SK-N-SH treated with all-trans-retinoic acid at 6 μM for 48 hours (cell line): ENCODE results near the gene RPA3.

Source experiments
- ATAC-seq: fragments of 200-7000 bp; cut with Tn5 transposase; 3 replicates; pipeline ENCODE4 v1.9.1; 2020; ENCODE audit warnings: mild to moderate bottlenecking, moderate library complexity
- ARNTL ChIP-seq: fragments of 450-650 bp; formaldehyde crosslinking; IDR thresholded peaks from 2 replicates; pipeline ENCODE4 v1.5.0; 2020; ENCODE audit warnings: low read depth, mild to moderate bottlenecking, moderate library complexity, borderline replicate concordance
- BACH2 ChIP-seq: fragments of 250-450 bp; sonication (Bioruptor Pico); IDR thresholded peaks from 2 replicates; pipeline ENCODE4 v1.9.0; 2021; ENCODE audit warnings: mild to moderate bottlenecking, borderline replicate concordance
- CREB5 ChIP-seq: fragments of 250-450 bp; sonication (Bioruptor Pico); IDR thresholded peaks from 2 replicates; pipeline ENCODE4 v1.5.1; 2020; ENCODE audit warnings: low read depth, mild to moderate bottlenecking, moderate library complexity
- CSDC2 ChIP-seq: fragments of 250-450 bp; sonication (Bioruptor Pico); IDR thresholded peaks from 2 replicates; pipeline ENCODE4 v1.5.0; 2020; ENCODE audit warnings: mild to moderate bottlenecking, moderate library complexity
- CSRNP3 ChIP-seq: fragments of 250-450 bp; sonication (Bioruptor Pico); IDR thresholded peaks from 2 replicates; pipeline ENCODE4 v1.5.1; 2021; ENCODE audit warnings: mild to moderate bottlenecking, moderate library complexity
- ESRRG ChIP-seq: fragments of 250-450 bp; sonication (Bioruptor Pico); IDR thresholded peaks from 2 replicates; pipeline ENCODE4 v1.6.1; 2021; ENCODE audit warnings: mild to moderate bottlenecking
- ISL1 ChIP-seq: fragments of 250-450 bp; sonication (Bioruptor Pico); IDR thresholded peaks from 2 replicates; pipeline ENCODE4 v2.1.2; 2022; ENCODE audit warnings: mild to moderate bottlenecking, moderate library complexity
- OSR1 ChIP-seq: fragments of 250-450 bp; sonication (Bioruptor Pico); IDR thresholded peaks from 2 replicates; pipeline ENCODE4 v1.8.0; 2022; ENCODE audit warnings: moderate library complexity, mild to moderate bottlenecking, inconsistent platforms
- POU6F1 ChIP-seq: fragments of 250-450 bp; sonication (Bioruptor Pico); IDR thresholded peaks from 2 replicates; pipeline ENCODE4 v1.8.0; 2021; ENCODE audit warnings: low read depth, mild to moderate bottlenecking, moderate library complexity, borderline replicate concordance
- PPARA ChIP-seq: fragments of 250-450 bp; sonication (Bioruptor Pico); IDR thresholded peaks from 2 replicates; pipeline ENCODE4 v1.5.0; 2020; ENCODE audit warnings: mild to moderate bottlenecking, borderline replicate concordance
- RARB ChIP-seq: fragments of 250-450 bp; sonication (Bioruptor Pico); IDR thresholded peaks from 2 replicates; pipeline ENCODE4 v1.8.0; 2021; ENCODE audit warnings: mild to moderate bottlenecking, moderate library complexity
- SNAI2 ChIP-seq: fragments of 250-450 bp; sonication (Bioruptor Pico); IDR thresholded peaks from 2 replicates; pipeline ENCODE4 v1.5.0; 2020; ENCODE audit warnings: mild to moderate bottlenecking, moderate library complexity
- TCF4 ChIP-seq: fragments of 250-450 bp; sonication (Bioruptor Pico); IDR thresholded peaks from 2 replicates; pipeline ENCODE4 v1.8.0; 2021; ENCODE audit warnings: mild to moderate bottlenecking, moderate library complexity, borderline replicate concordance
- ZC3H10 ChIP-seq: fragments of 250-450 bp; sonication (Bioruptor Pico); IDR thresholded peaks from 2 replicates; pipeline ENCODE4 v1.5.1; 2021; ENCODE audit warnings: mild to moderate bottlenecking, moderate library complexity
- ZFP3 ChIP-seq: fragments of 250-450 bp; sonication (Bioruptor Pico); IDR thresholded peaks from 2 replicates; pipeline ENCODE4 v1.5.0; 2020; ENCODE audit warnings: mild to moderate bottlenecking, moderate library complexity
- ZFP30 ChIP-seq: fragments of 450-650 bp; formaldehyde crosslinking; IDR thresholded peaks from 2 replicates; pipeline ENCODE4 v1.5.0; 2022; ENCODE audit warnings: mild to moderate bottlenecking, moderate library complexity
- ZNF565 ChIP-seq: fragments of 450-650 bp; formaldehyde crosslinking; conservative IDR thresholded peaks from 2 replicates; pipeline ENCODE4 v1.5.0; 2020; ENCODE audit warnings: low read depth, mild to moderate bottlenecking, moderate library complexity
- ZNF70 ChIP-seq: fragments of 450-650 bp; formaldehyde crosslinking; IDR thresholded peaks from 2 replicates; pipeline ENCODE4 v1.5.0; 2020; ENCODE audit warnings: mild to moderate bottlenecking, moderate library complexity
- ZNF8 ChIP-seq: fragments of 450-650 bp; formaldehyde crosslinking; IDR thresholded peaks from 2 replicates; pipeline ENCODE4 v1.5.0; 2020; ENCODE audit warnings: mild to moderate bottlenecking, moderate library complexity
- TF ChIP-seq, protein P1 (sequence below): fragments of 250-450 bp; sonication (Bioruptor Pico); IDR thresholded peaks from 2 replicates; pipeline ENCODE4 v1.8.0; 2020; ENCODE audit warnings: mild to moderate bottlenecking, moderate library complexity, borderline replicate concordance

Gene RPA3

DNA sequence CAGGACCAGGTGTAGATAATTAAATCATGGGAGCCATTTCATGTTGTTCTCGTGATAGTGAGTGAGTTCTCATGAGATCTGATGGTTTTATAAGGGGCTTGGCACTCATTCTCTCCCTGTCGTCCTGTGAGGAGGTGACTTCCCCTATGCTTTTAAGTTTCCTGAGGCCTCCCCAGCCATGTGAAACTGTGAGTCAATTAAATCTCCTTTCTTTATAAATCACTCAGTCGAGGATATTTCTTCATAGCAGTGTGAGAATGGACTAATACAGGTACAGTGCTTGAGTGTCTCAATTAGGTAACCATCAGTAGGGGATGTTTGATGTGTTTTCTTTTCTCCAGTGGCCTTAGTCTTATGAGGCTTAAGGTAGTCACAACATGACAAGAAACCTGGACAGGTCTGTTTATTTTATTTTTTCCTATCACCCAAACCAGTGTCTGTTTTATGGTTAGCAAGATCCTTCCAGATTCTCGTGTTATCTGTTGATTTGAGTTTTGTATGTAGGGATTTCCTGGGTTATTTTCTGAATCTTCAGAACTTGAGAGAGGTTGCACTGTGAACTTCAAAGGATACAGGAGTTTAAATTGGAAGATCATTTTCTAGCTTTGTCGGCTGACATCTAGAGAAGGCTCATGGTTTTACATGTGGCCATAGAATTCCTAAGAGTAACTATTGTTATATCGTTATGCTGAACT is 45.7 kb downstream of the RPA3 start:
- ATAC-seq: no peak
- no peak for TF ChIP-seq PPARA (CRISPR knock-in tag)
- TF ChIP-seq RARB (CRISPR knock-in tag): no peak
- no peak for TF ChIP-seq ZNF8
- TF ChIP-seq POU6F1 (CRISPR knock-in tag): no peak
- TF ChIP-seq ZFP3 (CRISPR knock-in tag): no peak
- no peak for TF ChIP-seq CSRNP3
- TF ChIP-seq, protein P1, sequence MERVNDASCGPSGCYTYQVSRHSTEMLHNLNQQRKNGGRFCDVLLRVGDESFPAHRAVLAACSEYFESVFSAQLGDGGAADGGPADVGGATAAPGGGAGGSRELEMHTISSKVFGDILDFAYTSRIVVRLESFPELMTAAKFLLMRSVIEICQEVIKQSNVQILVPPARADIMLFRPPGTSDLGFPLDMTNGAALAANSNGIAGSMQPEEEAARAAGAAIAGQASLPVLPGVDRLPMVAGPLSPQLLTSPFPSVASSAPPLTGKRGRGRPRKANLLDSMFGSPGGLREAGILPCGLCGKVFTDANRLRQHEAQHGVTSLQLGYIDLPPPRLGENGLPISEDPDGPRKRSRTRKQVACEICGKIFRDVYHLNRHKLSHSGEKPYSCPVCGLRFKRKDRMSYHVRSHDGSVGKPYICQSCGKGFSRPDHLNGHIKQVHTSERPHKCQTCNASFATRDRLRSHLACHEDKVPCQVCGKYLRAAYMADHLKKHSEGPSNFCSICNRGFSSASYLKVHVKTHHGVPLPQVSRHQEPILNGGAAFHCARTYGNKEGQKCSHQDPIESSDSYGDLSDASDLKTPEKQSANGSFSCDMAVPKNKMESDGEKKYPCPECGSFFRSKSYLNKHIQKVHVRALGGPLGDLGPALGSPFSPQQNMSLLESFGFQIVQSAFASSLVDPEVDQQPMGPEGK: no peak
- TF ChIP-seq CREB5 (CRISPR knock-in tag): no peak
- no peak for TF ChIP-seq TCF4 (CRISPR knock-in tag)

GRCh38 chr7:7671361-7671760 is 47.0 kb downstream of the RPA3 start:
- no peak for ATAC-seq
- TF ChIP-seq RARB (CRISPR knock-in tag): no peak

GRCh38 chr7:7670490-7670889 is 47.9 kb downstream of the RPA3 start:
- ATAC-seq: no peak
- no peak for TF ChIP-seq ZNF565 (CRISPR knock-in tag)
- no peak for TF ChIP-seq CSDC2 (CRISPR knock-in tag)
- TF ChIP-seq ZFP30: no peak
- no peak for TF ChIP-seq ARNTL (CRISPR knock-in tag)
- TF ChIP-seq ZNF70: no peak
- no peak for TF ChIP-seq ZFP3 (CRISPR knock-in tag)
- no peak for TF ChIP-seq ISL1 (CRISPR knock-in tag)
- no peak for TF ChIP-seq BACH2 (CRISPR knock-in tag)
- TF ChIP-seq, protein P1: no peak
- TF ChIP-seq TCF4 (CRISPR knock-in tag): no peak
- no peak for TF ChIP-seq ZC3H10 (CRISPR knock-in tag)
- TF ChIP-seq OSR1 (CRISPR knock-in tag): no peak
- TF ChIP-seq CSRNP3: no peak
- no peak for TF ChIP-seq CREB5 (CRISPR knock-in tag)
- no peak for TF ChIP-seq POU6F1 (CRISPR knock-in tag)
- no peak for TF ChIP-seq PPARA (CRISPR knock-in tag)
- TF ChIP-seq RARB (CRISPR knock-in tag): no peak
- no peak for TF ChIP-seq ESRRG (CRISPR knock-in tag)
- TF ChIP-seq SNAI2: no peak
- no peak for TF ChIP-seq ZNF8
